ENCODE measurements around the gene MANF.

Gene MANF

GRCh38 chr3:51390246-51391074 is 5.4 kb downstream of the MANF start:
- no peak for DNase-seq

- DNase-seq, result peak; percentile 98
Observed at GRCh38 chr3:51391075-51391565, 6.0 kb downstream of the MANF start, which contains the start of gene RBM15B. RBM15B (plus strand) TSS chr3:51391285; CDS start chr3:51391400, 115 bp downstream.

GRCh38 chr3:51391566-51392354 is 6.7 kb downstream of the MANF start:
- DNase-seq, result peak; percentile 64

GRCh38 chr3:51392355-51393133 is 7.5 kb downstream of the MANF start:
- DNase-seq, result no peak

- no peak for DNase-seq
Observed at GRCh38 chr3:51393134-51393495, 8.0 kb downstream of the MANF start.

GRCh38 chr3:51393564-51393963 is 8.5 kb downstream of the MANF start:
- DNase-seq, result no peak

- DNase-seq, result no peak
Observed at GRCh38 chr3:51394541-51394940, 9.4 kb downstream of the MANF start.

- DNase-seq, result no peak
Observed at GRCh38 chr3:51395493-51396213, 10.6 kb downstream of the MANF start.

- no peak for DNase-seq
Observed at GRCh38 chr3:51396401-51396800, 11.3 kb downstream of the MANF start.

GRCh38 chr3:51397392-51397791 is 12.3 kb downstream of the MANF start:
- DNase-seq, result no peak

GRCh38 chr3:51398595-51399310 is 13.7 kb downstream of the MANF start:
- DNase-seq, result no peak

- no peak for DNase-seq
Observed at GRCh38 chr3:51400166-51400565, 15.1 kb downstream of the MANF start.

- no peak for DNase-seq
Observed at GRCh38 chr3:51401735-51402134, 16.6 kb downstream of the MANF start.

GRCh38 chr3:51403675-51404074 is 18.6 kb downstream of the MANF start:
- no peak for DNase-seq

- DNase-seq, result no peak
Observed at GRCh38 chr3:51408021-51408420, 22.9 kb downstream of the MANF start.

- DNase-seq, result no peak
Observed at GRCh38 chr3:51408813-51409212, 23.7 kb downstream of the MANF start.

GRCh38 chr3:51422211-51422610 is 37.1 kb downstream of the MANF start:
- DNase-seq, result no peak

- no peak for DNase-seq
Observed at GRCh38 chr3:51426921-51427320, 41.8 kb downstream of the MANF start.

- DNase-seq, result no peak
Observed at GRCh38 chr3:51429138-51429537, 44.0 kb downstream of the MANF start.

- no peak for DNase-seq
Observed at GRCh38 chr3:51434110-51434509, 49.0 kb downstream of the MANF start.

- peak; percentile 67 for DNase-seq
Observed at GRCh38 chr3:51434746-51435327, 49.7 kb downstream of the MANF start.

Measured in CD4-positive, alpha-beta T cell treated with Interleukin-17A for 1 hour (primary cell).